Adipocyte (in vitro differentiated cells): ENCODE data around the gene LYSET.
A peak's percentile ranks its signal among the peaks of the same experiment; 100 is the strongest.
"Not testable (repeated sequence)": the region's sequence is repeated elsewhere in the genome, so short reads cannot be mapped to it uniquely, and the experiment has no call there.

Source experiments
- DNase-seq: peaks from one replicate; pipeline ENCODE4 v3.0.0-alpha.2; 2015; ENCODE audit warnings: low read depth
- H3K27me3 ChIP-seq: replicated peaks from 2 replicates; pipeline ENCODE4 v1.7.0; 2013; ENCODE audit warnings: mild to moderate bottlenecking, low read length, moderate library complexity; ENCODE audit not compliant: control insufficient read depth, insufficient read depth
- H3K36me3 ChIP-seq: 2 replicates; pipeline ENCODE4 v1.7.0; 2013; ENCODE audit warnings: low read length, mild to moderate bottlenecking, moderate library complexity; ENCODE audit not compliant: control insufficient read depth, insufficient read depth, severe bottlenecking
- H3K4me1 ChIP-seq: 2 replicates; pipeline ENCODE4 v1.7.0; 2013; ENCODE audit warnings: mild to moderate bottlenecking, low read length, moderate library complexity; ENCODE audit not compliant: control insufficient read depth, insufficient read depth
- H3K4me3 ChIP-seq: 2 replicates; pipeline ENCODE4 v1.7.0; 2013; ENCODE audit warnings: mild to moderate bottlenecking, low read length, moderate library complexity
- H3K9ac ChIP-seq: 2 replicates; pipeline ENCODE4 v1.7.0; 2013; ENCODE audit warnings: mild to moderate bottlenecking, low read length, moderate library complexity
- H3K9me3 ChIP-seq: 2 replicates; pipeline ENCODE4 v1.7.0; 2013; ENCODE audit warnings: mild to moderate bottlenecking, low read length, moderate library complexity; ENCODE audit not compliant: control insufficient read depth

The LYSET gene

GRCh38 chr14:93231129-93231979, 46.2 kb downstream of the LYSET start:
- H3K27me3 ChIP-seq, result no peaks in the 10 kb centered on the region
- peaks cover 22% of the 10 kb centered on the region for H3K36me3 ChIP-seq
- H3K9me3 ChIP-seq, result no peaks in the 10 kb centered on the region
- H3K4me1 ChIP-seq, result peaks cover 3% of the 10 kb centered on the region
- peak overlapping the region; percentile 84 for H3K4me3 ChIP-seq
- H3K9ac ChIP-seq, result peak overlapping the region; percentile 67
- DNase-seq, result peak; percentile 43

DNA sequence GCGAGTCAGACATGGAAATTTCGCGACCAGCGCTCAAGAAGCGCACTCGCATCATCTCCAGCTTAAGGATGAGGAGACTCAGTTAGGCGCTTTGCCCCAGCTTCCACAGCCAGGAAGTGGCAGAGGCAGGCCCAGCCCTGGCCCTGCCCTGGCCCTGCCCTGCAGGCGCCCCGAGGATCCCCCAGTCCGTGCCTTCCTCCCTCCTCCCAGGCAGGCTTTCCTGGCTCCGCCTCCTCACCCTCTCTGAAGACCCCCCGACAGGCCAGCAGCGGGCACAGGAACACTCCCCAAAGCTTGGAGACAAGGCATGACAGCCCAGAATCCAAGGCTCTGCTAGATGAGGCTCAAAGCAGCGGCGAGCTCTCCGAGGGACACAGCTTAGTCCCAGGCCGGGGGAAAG, 47.0 kb downstream of the LYSET start:
- Histone ChIP-seq H3K36me3 (peaks cover 18% of the 10 kb centered on the region), H3K4me1 (peaks cover 3% of the 10 kb centered on the region), H3K4me3 (peak overlapping the region; percentile 84), H3K9me3 (no peaks in the 10 kb centered on the region), H3K27me3 (no peaks in the 10 kb centered on the region), H3K9ac (peak overlapping the region; percentile 67)
- DNase-seq, result no peak

- H3K4me1 ChIP-seq, H3K9ac ChIP-seq, H3K4me3 ChIP-seq, DNase-seq, H3K27me3 ChIP-seq, H3K9me3 ChIP-seq: not testable (repeated sequence)
- H3K36me3 ChIP-seq, result peaks cover 11% of the 10 kb centered on the region
These were observed 48.0 kb downstream of the LYSET start for GRCh38 chr14:93233078-93233477.

GRCh38 chr14:93234798-93235197, 49.7 kb downstream of the LYSET start:
- H3K36me3 ChIP-seq, result peaks cover 10% of the 10 kb centered on the region
- no peak overlapping the region for H3K9ac ChIP-seq
- no peaks in the 10 kb centered on the region for H3K27me3 ChIP-seq
- peaks cover 3% of the 10 kb centered on the region for H3K4me1 ChIP-seq
- H3K9me3 ChIP-seq, result no peaks in the 10 kb centered on the region
- no peak overlapping the region for H3K4me3 ChIP-seq
- DNase-seq, result peak; percentile 14
